Smooth muscle cell (in vitro differentiated cells): Measurements from ENCODE around the gene ATP10B. TPM values are rescaled to one million over a fixed set of nuclear protein-coding genes. Genes with fewer than 3 reads are reported as not detected.

Experiments used
- DNase-seq: peaks from one replicate; lab custom pipeline; 2025; ENCODE audit not compliant: unreplicated experiment; lab: John Stamatoyannopoulos, UW
- H2AFZ ChIP-seq: fragments of 200-600 bp; sonication (generic); 2 replicates; pipeline ENCODE4 v1.6.0; 2016; ENCODE audit warnings: antibody characterized with exemption, low read depth, mild to moderate bottlenecking
- H3F3A ChIP-seq: fragments of 200-600 bp; sonication (generic); 2 replicates; pipeline ENCODE4 v1.6.0; 2017; ENCODE audit warnings: antibody characterized with exemption, low read depth
- H3K27ac ChIP-seq: fragments of 200-600 bp; sonication (generic); 2 replicates; pipeline ENCODE4 v1.5.1; 2016; ENCODE audit warnings: low read depth, mild to moderate bottlenecking
- H3K27me3 ChIP-seq: fragments of 200-600 bp; sonication (generic); 2 replicates; pipeline ENCODE4 v1.6.1; 2016; ENCODE audit warnings: low read depth, mild to moderate bottlenecking
- H3K36me3 ChIP-seq: fragments of 200-600 bp; sonication (generic); 2 replicates; pipeline ENCODE4 v1.5.1; 2016; ENCODE audit warnings: low read depth
- H3K4me1 ChIP-seq: fragments of 200-600 bp; sonication (generic); 2 replicates; pipeline ENCODE4 v1.5.1; 2016; ENCODE audit warnings: low read depth
- H3K4me2 ChIP-seq: fragments of 200-600 bp; sonication (generic); 2 replicates; pipeline ENCODE4 v1.6.0; 2016; ENCODE audit warnings: mild to moderate bottlenecking
- H3K4me3 ChIP-seq: fragments of 200-600 bp; sonication (generic); 2 replicates; pipeline ENCODE4 v1.5.1; 2016; ENCODE audit warnings: mild to moderate bottlenecking
- H3K79me2 ChIP-seq: fragments of 200-600 bp; sonication (generic); 2 replicates; pipeline ENCODE4 v1.6.0; 2016; ENCODE audit warnings: low read depth, mild to moderate bottlenecking
- H3K9ac ChIP-seq: fragments of 200-600 bp; sonication (generic); 2 replicates; pipeline ENCODE4 v1.6.0; 2016; ENCODE audit warnings: low read depth
- H3K9me3 ChIP-seq: fragments of 200-600 bp; sonication (generic); replicated peaks from 2 replicates; pipeline ENCODE4 v1.5.1; 2016; ENCODE audit warnings: low read depth
- H4K20me1 ChIP-seq: fragments of 200-600 bp; sonication (generic); 2 replicates; pipeline ENCODE4 v1.6.0; 2016; ENCODE audit warnings: low read depth
- WGBS: methylation state at CpG from one replicate; pipeline ENCODE4 v1.1.7; 2016; ENCODE audit warnings: low lambda C conversion rate; 5-methylcytosine and 5-hydroxymethylcytosine counted together
- polyA plus RNA-seq: library from polyadenylated mRNA; unstranded; fragments of >200 nt; fragmentation: Nextera tagmentation; extraction: Ambion mirVana; gene quantifications from 2 replicates; pipeline ENCODE4 v1.2.1, GENCODE V29; 2016
- total RNA-seq: library from RNA; depleted of rRNA; stranded (reverse); fragments of >200 nt; gene quantifications from 2 replicates; pipeline ENCODE4 v1.2.3, GENCODE V29; 2014
- TF ChIP-seq, protein P1 (sequence below): fragments of 200-600 bp; sonication (generic); IDR thresholded peaks from 2 replicates; pipeline ENCODE4 v1.5.1; 2017; ENCODE audit warnings: borderline replicate concordance, mild to moderate bottlenecking, antibody characterized with exemption; ENCODE audit not compliant: insufficient read depth, poor library complexity, severe bottlenecking

ATP10B gene
- total and polyA plus RNA-seq, 2 experiments from 2014 or later, result 0.13 TPM; not detected in 1

DNA sequence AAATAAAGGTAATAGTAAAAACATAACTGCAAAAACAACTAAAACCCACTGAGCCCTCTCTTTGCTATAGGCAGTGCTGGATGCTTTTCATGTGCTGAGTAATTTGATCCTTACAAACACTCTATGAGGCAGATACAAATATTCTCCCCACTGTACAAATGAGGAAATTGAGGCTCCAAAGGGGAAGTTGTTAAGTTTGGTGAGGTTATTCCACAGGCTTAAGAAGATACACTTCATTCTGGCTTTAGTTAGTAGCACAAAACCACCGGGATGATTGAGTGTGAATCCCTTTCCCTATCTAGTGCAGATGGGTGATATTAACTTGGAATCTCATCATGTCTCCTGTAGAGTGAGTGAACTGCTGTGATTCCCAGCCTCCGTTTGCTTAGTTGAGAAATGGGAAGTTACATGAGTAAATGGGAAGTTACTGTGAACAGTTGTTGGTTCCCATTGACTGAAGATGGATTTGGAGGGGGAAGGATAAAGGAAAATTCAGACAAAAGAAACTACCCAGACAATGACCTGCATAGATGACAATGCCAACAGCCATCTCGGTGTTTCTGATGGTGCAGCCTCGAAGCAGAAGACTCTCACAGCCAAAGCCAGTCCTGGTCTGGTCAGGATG is 208.3 kb downstream of the ATP10B start:
- Histone ChIP-seq H3K9ac (no peak overlapping the region), H3K27me3 (no peaks in the 10 kb centered on the region), H3K4me2 (no peak overlapping the region), H4K20me1 (no peaks in the 10 kb centered on the region), H3K27ac (no peak overlapping the region), H3K4me3 (no peak overlapping the region), H2AFZ (no peak overlapping the region), H3K9me3 (no peaks in the 10 kb centered on the region), H3K36me3 (no peaks in the 10 kb centered on the region), H3F3A (no peaks in the 10 kb centered on the region), H3K79me2 (no peaks in the 10 kb centered on the region), H3K4me1 (no peaks in the 10 kb centered on the region)
- WGBS, result 85% methylated on average over 4 of the region's 4 CpGs
- no peak for DNase-seq
- TF ChIP-seq, protein P1, sequence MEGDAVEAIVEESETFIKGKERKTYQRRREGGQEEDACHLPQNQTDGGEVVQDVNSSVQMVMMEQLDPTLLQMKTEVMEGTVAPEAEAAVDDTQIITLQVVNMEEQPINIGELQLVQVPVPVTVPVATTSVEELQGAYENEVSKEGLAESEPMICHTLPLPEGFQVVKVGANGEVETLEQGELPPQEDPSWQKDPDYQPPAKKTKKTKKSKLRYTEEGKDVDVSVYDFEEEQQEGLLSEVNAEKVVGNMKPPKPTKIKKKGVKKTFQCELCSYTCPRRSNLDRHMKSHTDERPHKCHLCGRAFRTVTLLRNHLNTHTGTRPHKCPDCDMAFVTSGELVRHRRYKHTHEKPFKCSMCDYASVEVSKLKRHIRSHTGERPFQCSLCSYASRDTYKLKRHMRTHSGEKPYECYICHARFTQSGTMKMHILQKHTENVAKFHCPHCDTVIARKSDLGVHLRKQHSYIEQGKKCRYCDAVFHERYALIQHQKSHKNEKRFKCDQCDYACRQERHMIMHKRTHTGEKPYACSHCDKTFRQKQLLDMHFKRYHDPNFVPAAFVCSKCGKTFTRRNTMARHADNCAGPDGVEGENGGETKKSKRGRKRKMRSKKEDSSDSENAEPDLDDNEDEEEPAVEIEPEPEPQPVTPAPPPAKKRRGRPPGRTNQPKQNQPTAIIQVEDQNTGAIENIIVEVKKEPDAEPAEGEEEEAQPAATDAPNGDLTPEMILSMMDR, result no peak

DNA sequence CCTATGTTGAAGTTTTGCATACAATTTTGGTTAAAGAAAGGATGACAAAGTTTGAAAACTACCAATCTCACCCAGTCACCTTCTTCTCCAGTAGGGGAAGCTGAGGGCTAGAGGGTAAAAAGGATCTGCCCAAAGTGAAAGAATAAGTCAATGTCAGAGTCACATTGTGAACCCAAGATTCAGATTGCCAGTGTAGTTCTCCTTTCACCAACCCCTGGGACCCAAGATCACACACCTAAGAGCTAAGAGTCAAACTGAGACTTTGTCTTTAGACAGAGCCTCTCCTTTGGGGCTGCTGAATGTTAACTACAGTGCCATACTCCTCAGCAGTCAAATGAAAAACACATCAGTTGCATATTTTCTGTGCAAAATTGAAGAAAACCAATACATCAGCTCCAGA is 210.6 kb downstream of the ATP10B start:
- Histone ChIP-seq H3K4me1 (no peaks in the 10 kb centered on the region), H3K9ac (no peak overlapping the region), H3F3A (no peaks in the 10 kb centered on the region), H2AFZ (no peak overlapping the region), H3K36me3 (no peaks in the 10 kb centered on the region), H4K20me1 (no peaks in the 10 kb centered on the region), H3K4me3 (no peak overlapping the region), H3K9me3 (no peaks in the 10 kb centered on the region), H3K4me2 (no peak overlapping the region), H3K79me2 (no peaks in the 10 kb centered on the region), H3K27ac (no peak overlapping the region), H3K27me3 (no peaks in the 10 kb centered on the region)
- TF ChIP-seq, protein P1, result no peak
- no peak for DNase-seq

DNA sequence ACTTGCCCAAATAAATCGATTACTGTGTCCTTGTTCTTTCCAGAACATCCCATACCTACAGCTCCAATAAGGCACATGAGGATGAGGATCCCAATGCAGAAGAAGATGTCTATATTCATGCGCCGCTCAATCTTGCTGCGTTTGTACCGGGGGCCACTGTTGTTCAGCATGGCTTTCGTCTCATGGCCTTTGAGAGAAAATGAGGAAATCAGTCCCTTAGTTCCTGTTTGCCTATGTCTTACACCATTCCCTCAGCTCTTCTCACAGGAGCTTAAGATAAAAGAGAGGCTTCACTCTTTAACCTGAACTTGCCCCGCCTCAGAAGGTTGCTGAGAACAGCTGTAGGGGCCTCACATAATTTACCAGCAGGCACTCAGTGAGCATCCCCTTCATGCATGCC is 211.6 kb downstream of the ATP10B start:
- Histone ChIP-seq H2AFZ (no peak overlapping the region), H3K79me2 (no peaks in the 10 kb centered on the region), H3K27ac (no peak overlapping the region), H4K20me1 (no peaks in the 10 kb centered on the region), H3F3A (no peaks in the 10 kb centered on the region), H3K9ac (no peak overlapping the region), H3K36me3 (no peaks in the 10 kb centered on the region), H3K4me2 (no peak overlapping the region), H3K27me3 (no peaks in the 10 kb centered on the region), H3K4me3 (no peak overlapping the region), H3K4me1 (no peaks in the 10 kb centered on the region), H3K9me3 (no peaks in the 10 kb centered on the region)
- no peak for DNase-seq
- 92% methylated on average over 7 of the region's 7 CpGs for WGBS
- TF ChIP-seq, protein P1, result no peak

DNA sequence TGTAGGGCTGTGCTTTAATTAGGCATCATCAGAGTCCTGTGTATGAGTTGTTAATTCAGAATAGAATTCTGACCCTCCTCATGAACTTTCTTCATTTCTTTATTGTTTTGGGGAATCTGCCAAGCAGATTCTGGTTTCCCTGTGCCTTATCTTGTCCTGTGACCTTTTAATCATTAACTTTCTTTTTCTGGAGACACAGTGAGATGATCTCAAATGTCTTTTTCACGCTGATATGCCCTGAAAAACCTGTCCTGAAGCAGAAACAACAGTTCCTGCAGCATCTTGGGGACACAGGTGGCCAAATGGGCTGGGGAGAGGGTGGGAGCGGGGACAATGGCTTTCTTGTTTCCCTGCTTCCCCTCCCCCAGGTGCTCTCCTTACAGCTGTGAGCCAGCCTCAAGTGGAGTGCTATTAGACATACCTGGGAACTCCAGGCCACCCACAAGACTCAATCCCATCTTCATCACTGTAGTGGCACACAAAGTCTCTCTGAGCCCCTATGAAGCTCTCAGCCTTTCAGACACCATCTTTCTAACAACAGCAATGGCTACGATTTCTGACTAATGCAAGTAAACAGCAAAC is 213.8 kb downstream of the ATP10B start:
- H3K4me3 ChIP-seq, result no peak overlapping the region
- no peaks in the 10 kb centered on the region for H3K36me3 ChIP-seq
- TF ChIP-seq, protein P1, result no peak
- H4K20me1 ChIP-seq, result no peaks in the 10 kb centered on the region
- no peaks in the 10 kb centered on the region for H3K79me2 ChIP-seq
- H3K4me1 ChIP-seq, result no peaks in the 10 kb centered on the region
- 89% methylated on average over 3 of the region's 3 CpGs for WGBS
- H3K27me3 ChIP-seq, result no peaks in the 10 kb centered on the region
- no peak overlapping the region for H3K4me2 ChIP-seq
- H3F3A ChIP-seq, result no peaks in the 10 kb centered on the region
- no peak overlapping the region for H3K9ac ChIP-seq
- H3K27ac ChIP-seq, result no peak overlapping the region
- no peak for DNase-seq
- H3K9me3 ChIP-seq, result no peaks in the 10 kb centered on the region
- no peak overlapping the region for H2AFZ ChIP-seq
